ENCODE data around the gene PLPP2. TPM values are rescaled to one million over a fixed set of nuclear protein-coding genes. Genes with fewer than 3 reads are reported as not detected.

Gene PLPP2
- total RNA-seq, 4 donors from 2014 or later = 1.0 to 4.1 (median 1.5) TPM; not detected in 1

DNA sequence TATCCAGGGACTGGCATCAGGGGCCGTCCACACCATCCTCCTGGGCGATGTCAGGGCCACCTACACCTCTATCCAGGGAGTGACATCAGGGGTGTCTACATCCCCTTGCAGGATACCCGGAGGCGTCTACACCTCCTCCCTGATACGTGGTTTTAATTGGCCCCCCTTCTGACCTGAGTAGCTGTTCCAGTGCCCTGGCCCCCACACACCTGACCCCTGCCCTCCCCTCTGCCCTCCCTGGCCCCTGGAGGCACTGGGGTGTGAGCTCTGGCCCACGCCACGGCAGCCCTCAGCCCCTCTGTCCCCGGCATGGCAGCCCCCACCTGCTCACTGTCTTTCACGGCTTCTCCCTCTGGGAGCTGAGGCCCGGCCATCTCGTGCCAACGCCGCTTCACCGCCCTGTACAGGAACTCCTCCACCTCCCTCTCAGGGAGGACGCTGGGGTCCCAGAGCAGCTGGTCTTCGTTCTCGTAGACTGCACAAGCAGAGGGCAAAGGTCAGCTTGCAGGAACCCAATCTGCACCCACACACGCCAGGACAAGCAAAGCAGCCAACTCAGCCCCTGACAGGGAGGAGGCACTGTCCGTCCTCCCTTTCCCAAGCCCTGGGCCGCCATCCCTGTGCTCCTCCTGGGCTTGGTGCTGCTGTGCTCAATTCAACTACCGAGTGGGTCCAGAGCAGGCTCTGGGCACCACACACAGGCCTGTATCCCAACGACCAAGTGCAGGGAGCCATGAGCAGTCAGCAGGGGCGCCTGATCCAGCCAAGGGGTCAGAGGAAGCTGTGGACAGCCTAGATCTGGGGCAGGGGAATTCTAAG is 22.2 kb upstream of the PLPP2 start:
- TF ChIP-seq, protein P1, sequence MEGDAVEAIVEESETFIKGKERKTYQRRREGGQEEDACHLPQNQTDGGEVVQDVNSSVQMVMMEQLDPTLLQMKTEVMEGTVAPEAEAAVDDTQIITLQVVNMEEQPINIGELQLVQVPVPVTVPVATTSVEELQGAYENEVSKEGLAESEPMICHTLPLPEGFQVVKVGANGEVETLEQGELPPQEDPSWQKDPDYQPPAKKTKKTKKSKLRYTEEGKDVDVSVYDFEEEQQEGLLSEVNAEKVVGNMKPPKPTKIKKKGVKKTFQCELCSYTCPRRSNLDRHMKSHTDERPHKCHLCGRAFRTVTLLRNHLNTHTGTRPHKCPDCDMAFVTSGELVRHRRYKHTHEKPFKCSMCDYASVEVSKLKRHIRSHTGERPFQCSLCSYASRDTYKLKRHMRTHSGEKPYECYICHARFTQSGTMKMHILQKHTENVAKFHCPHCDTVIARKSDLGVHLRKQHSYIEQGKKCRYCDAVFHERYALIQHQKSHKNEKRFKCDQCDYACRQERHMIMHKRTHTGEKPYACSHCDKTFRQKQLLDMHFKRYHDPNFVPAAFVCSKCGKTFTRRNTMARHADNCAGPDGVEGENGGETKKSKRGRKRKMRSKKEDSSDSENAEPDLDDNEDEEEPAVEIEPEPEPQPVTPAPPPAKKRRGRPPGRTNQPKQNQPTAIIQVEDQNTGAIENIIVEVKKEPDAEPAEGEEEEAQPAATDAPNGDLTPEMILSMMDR (IDR thresholded peaks at IDR 0.05; ENCODE audit: low read depth) = no peak

DNA sequence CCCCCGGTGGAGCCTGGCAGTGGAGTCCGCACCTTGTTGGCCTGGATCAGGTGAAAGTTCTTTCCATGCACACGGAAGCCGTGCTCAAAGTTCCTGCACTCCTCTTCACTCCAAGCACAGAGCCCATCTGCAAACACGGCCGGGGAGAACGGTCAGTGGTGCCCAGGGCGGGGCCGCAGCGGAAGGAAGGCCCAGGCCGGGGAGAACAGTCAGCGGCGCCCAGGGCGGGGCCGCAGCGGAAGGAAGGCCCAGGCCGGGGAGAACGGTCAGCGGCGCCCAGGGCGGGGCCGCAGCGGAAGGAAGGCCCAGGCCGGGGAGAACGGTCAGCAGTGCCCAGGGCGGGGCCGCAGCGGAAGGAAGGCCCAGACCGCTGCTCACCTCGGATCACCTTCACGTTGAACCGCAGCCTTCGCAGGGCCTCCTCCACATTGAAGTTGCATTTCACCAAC is 20.6 kb upstream of the PLPP2 start:
- TF ChIP-seq, protein P1 (IDR thresholded peaks at IDR 0.05; ENCODE audit: low read depth) = no peak

DNA sequence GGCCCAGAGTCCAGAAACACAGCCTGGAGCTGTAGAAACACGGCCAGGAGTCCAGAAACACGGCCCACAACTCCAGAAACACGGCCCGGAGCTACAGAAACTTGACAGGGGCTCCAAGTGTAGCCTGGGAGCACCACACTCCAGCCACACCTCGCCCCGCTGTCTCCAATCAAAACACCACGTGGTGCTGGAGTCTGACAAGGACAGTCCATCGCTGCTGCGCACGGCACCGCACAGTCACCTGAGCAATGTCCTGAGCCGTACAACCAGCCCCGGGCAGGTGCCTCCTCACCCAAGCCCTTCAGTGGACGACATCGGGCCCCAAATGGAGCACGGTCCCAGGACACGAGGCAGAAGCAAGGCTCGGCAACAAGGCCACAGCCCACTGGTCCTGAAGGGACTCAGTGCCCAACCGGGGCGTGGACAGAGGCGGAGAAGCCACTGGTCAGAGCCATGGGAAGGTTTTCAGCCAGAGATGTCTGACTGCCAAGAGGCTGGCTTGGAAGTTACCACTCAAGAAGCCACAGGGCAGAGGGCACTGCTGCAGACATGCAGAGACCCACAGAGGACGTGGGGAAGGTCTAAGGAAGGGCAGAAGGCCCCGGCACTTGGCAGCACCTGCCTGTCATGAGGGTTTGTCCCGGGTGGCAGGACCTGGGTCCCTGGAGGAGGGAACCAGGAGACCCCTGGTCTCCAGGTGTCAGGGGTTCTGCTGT is 19.7 kb upstream of the PLPP2 start:
- TF ChIP-seq, protein P1 (IDR thresholded peaks at IDR 0.05; ENCODE audit: low read depth) = no peak

DNA sequence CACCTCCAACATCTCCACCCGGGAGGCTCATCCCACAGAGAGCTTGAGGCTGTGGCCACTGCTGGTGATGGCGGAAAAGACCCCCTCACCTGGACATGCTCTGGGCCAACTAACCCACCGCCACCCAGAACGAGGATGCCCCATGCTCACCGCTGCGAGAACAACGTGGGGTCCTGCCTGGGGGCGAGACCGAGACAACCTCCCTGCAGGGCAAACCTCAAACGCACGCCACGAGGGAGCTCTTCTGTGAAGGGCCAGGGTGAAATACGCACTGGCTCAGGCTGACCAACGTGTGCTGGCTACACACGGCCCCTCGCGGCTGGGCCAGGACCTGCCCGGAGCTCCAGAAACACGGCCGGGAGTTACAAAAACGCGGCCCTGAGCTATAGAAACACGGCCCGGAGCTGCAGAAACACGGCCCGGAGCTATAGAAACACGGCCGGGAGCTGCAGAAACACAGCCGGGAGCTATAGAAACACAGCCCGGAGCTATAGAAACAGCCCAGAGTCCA is 19.0 kb upstream of the PLPP2 start:
- TF ChIP-seq, protein P1 (IDR thresholded peaks at IDR 0.05; ENCODE audit: low read depth) = no peak

DNA sequence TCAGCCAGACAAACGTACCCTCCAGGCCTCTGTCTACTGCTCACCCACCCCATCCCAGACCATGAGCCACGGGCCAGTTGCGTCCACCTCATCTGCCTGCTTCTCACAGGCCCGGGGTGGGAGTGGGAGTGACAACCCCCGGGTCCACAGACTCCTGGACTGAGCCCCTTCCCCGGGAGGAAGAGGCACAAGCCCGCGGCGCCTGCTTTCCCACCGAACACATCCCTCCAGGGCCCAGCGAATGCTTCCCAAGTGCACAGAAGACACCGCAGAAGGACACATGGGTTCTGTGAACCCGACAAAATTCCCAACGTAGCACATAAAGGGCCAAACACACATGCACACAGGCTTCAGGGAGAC is 18.0 kb upstream of the PLPP2 start:
- TF ChIP-seq, protein P1 (IDR thresholded peaks at IDR 0.05; ENCODE audit: low read depth) = no peak

DNA sequence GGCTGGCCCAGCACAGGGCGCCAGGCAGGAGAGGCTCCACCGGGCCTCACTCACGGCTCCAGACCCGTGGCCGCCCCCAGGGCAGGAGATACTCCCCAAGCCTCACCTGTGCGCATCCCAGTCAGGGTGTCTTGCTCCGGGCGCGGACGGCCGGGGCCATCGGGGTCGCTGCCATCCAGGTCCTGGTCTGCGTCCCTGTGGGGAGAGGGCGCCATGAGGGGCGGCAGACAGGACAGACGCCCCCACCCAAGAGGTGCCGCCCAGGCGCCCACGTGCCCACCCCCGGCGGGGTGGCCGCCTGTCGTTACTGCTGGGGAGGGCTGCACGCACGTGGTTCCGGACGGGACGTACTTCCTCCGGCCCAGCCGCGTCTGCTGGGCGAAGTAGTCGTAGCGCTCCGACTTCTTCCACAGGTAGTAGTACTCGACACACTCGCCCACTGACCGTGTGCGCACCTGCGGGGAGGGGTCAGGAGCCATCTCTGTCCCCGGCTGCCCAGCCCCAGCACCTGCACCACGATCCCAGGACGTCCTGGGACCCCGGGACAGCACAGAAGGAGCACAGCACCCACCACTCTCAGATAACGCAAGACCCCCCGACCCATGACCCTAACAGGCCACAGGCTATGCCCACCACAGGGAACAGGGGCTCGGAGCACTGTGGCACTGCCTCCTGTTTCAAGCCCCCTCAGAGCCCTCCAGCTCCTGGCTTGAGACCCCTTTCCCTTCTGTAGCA is 17.4 kb upstream of the PLPP2 start:
- TF ChIP-seq, protein P1 (IDR thresholded peaks at IDR 0.05; ENCODE audit: low read depth) = no peak
